IMR-90 (cell line): ENCODE results near the gene MICA. TPM values are rescaled to one million over a fixed set of nuclear protein-coding genes. Genes with fewer than 3 reads are reported as not detected.

Experiments used
- ATAC-seq: fragments of 200-7000 bp; cut with Tn5 transposase; 2 replicates; pipeline ENCODE4 v1.9.1; 2020; ENCODE audit warnings: low read depth, mild to moderate bottlenecking, moderate library complexity
- BruUV-seq: library from RNA; stranded (reverse); fragments of 400-500 nt; replicated peaks from 2 replicates; lab custom pipeline; 2021; lab: Mats Ljungman, UMichigan
- CTCF ChIA-PET: fragments of 300-600 bp; formaldehyde crosslinking; extraction: SDS; loops from one replicate; lab custom pipeline; 2021; ENCODE audit warnings: antibody characterized with exemption; lab: Yijun Ruan, JAX
- POLR2A ChIA-PET: fragments of 300-600 bp; sonication (Branson Sonifier 250); formaldehyde crosslinking; loops from one replicate; lab custom pipeline; 2022; ENCODE audit warnings: antibody characterized with exemption; ENCODE audit not compliant: unreplicated experiment; lab: Charles Lee
- DNase-seq: peaks from one replicate; pipeline ENCODE4 v3.0.0; 2013
- H2AFZ ChIP-seq: replicated peaks from 2 replicates; pipeline ENCODE3; 2013; ENCODE audit warnings: low read length, mild to moderate bottlenecking; ENCODE audit not compliant: poor library complexity
- H2AK5ac ChIP-seq: 2 replicates; pipeline ENCODE4 v1.6.1; 2013; ENCODE audit warnings: low read depth, low read length, inconsistent platforms
- H2AK9ac ChIP-seq: replicated peaks from 2 replicates; pipeline ENCODE3; 2013; ENCODE audit warnings: mild to moderate bottlenecking, low read depth, low read length, moderate library complexity; ENCODE audit not compliant: poor library complexity
- H2BK120ac ChIP-seq: 2 replicates; pipeline ENCODE4 v1.6.1; 2013; ENCODE audit warnings: low read depth, low read length, inconsistent platforms
- H2BK15ac ChIP-seq: 3 replicates; pipeline ENCODE4 v1.6.1; 2013; ENCODE audit warnings: low read depth, low read length, inconsistent platforms
- H2BK20ac ChIP-seq: 2 replicates; pipeline ENCODE4 v1.6.1; 2013; ENCODE audit warnings: low read depth, mild to moderate bottlenecking, inconsistent platforms, low read length, moderate library complexity
- H2BK5ac ChIP-seq: 2 replicates; pipeline ENCODE4 v1.6.1; 2013; ENCODE audit warnings: mild to moderate bottlenecking, low read depth, low read length, inconsistent platforms; ENCODE audit not compliant: poor library complexity, severe bottlenecking
- H3K14ac ChIP-seq: replicated peaks from 2 replicates; pipeline ENCODE4 v1.6.1; 2013; ENCODE audit warnings: low read depth, low read length, inconsistent platforms
- H3K18ac ChIP-seq: 2 replicates; pipeline ENCODE4 v1.6.1; 2013; ENCODE audit warnings: low read depth, low read length, control low read depth
- H3K23ac ChIP-seq: 2 replicates; pipeline ENCODE4 v1.6.1; 2013; ENCODE audit warnings: low read depth, low read length, inconsistent platforms
- H3K27ac ChIP-seq: 2 replicates; pipeline ENCODE4 v1.5.1; 2013; ENCODE audit warnings: mild to moderate bottlenecking, control low read depth, low read length; ENCODE audit not compliant: insufficient read depth
- H3K27me3 ChIP-seq: 2 replicates; pipeline ENCODE4 v1.6.1; 2013; ENCODE audit warnings: low read length; ENCODE audit not compliant: control insufficient read depth, insufficient read depth
- H3K36me3 ChIP-seq: 2 replicates; pipeline ENCODE4 v1.6.1; 2013; ENCODE audit warnings: low read length, mixed read lengths; ENCODE audit not compliant: control insufficient read depth, insufficient read depth
- H3K4ac ChIP-seq: 2 replicates; pipeline ENCODE4 v1.6.1; 2013; ENCODE audit warnings: low read depth, low read length, inconsistent platforms
- H3K4me1 ChIP-seq: 2 replicates; pipeline ENCODE4 v1.6.1; 2013; ENCODE audit warnings: low read length, mixed read lengths; ENCODE audit not compliant: control insufficient read depth, insufficient read depth
- H3K4me2 ChIP-seq: 2 replicates; pipeline ENCODE4 v1.6.1; 2013; ENCODE audit warnings: low read depth, mild to moderate bottlenecking, control low read depth, low read length, moderate library complexity
- H3K4me3 ChIP-seq: 2 replicates; pipeline ENCODE4 v1.5.1; 2013; ENCODE audit warnings: low read depth, mild to moderate bottlenecking, control low read depth, low read length, moderate library complexity; ENCODE audit not compliant: insufficient read depth
- H3K56ac ChIP-seq: 2 replicates; pipeline ENCODE4 v1.6.1; 2013; ENCODE audit warnings: low read length, inconsistent platforms; ENCODE audit not compliant: insufficient read depth; ENCODE audit errors: extremely low read depth
- H3K79me1 ChIP-seq, 2 experiments: 2 replicates each; pipeline ENCODE4 v1.6.1; 2013; ENCODE audit warnings: low read length in 2 of 2, inconsistent platforms in 1 of 2, low read depth in 1 of 2
- H3K9ac ChIP-seq: 2 replicates; pipeline ENCODE4 v1.6.1; 2013; ENCODE audit warnings: low read depth, low read length, control low read depth
- H3K9me1 ChIP-seq: 2 replicates; pipeline ENCODE4 v1.6.1; 2013; ENCODE audit warnings: low read length, inconsistent platforms; ENCODE audit not compliant: insufficient read depth
- H3K9me3 ChIP-seq: 2 replicates; pipeline ENCODE4 v1.6.1; 2013; ENCODE audit warnings: low read length; ENCODE audit not compliant: control insufficient read depth, insufficient read depth
- H4K20me1 ChIP-seq: 2 replicates; pipeline ENCODE4 v1.6.1; 2013; ENCODE audit warnings: low read length, inconsistent platforms; ENCODE audit not compliant: insufficient read depth
- H4K5ac ChIP-seq: 2 replicates; pipeline ENCODE4 v1.6.1; 2013; ENCODE audit warnings: mild to moderate bottlenecking, low read depth, low read length, control low read depth
- H4K8ac ChIP-seq, 2 experiments: 2 replicates each; pipeline ENCODE4 v1.6.1; 2013; ENCODE audit warnings: low read depth in 2 of 2, low read length in 2 of 2, control low read depth in 1 of 2, inconsistent platforms in 1 of 2
- H4K91ac ChIP-seq: 2 replicates; pipeline ENCODE4 v1.6.1; 2013; ENCODE audit warnings: low read depth, low read length, inconsistent platforms; ENCODE audit not compliant: insufficient read depth
- BHLHE40 ChIP-seq: fragments of 150-350 bp; IDR thresholded peaks from 2 replicates; pipeline ENCODE4 v1.6.1; 2016; ENCODE audit warnings: mild to moderate bottlenecking, low read depth, low read length
- CEBPB ChIP-seq: IDR thresholded peaks from 2 replicates; pipeline ENCODE4 v1.6.1; 2012; ENCODE audit warnings: low read depth, low read length, improper control_type of control experiment
- CHD1 ChIP-seq: IDR thresholded peaks from 2 replicates; pipeline ENCODE4 v1.6.1; 2012; ENCODE audit warnings: low read depth, low read length, improper control_type of control experiment
- FOS ChIP-seq: fragments of 150-350 bp; IDR thresholded peaks from 2 replicates; pipeline ENCODE4 v1.6.1; 2016; ENCODE audit warnings: low read depth, low read length
- MAFK ChIP-seq: IDR thresholded peaks from 2 replicates; pipeline ENCODE4 v1.6.1; 2012; ENCODE audit warnings: low read depth, low read length, improper control_type of control experiment
- MAZ ChIP-seq: IDR thresholded peaks from 2 replicates; pipeline ENCODE4 v1.6.1; 2012; ENCODE audit warnings: low read depth, mild to moderate bottlenecking, low read length, improper control_type of control experiment, moderate library complexity, borderline replicate concordance
- MXI1 ChIP-seq: IDR thresholded peaks from 2 replicates; pipeline ENCODE4 v1.6.1; 2012; ENCODE audit warnings: low read depth, mild to moderate bottlenecking, low read length, moderate library complexity, borderline replicate concordance
- NFE2L2 ChIP-seq: fragments of 150-350 bp; IDR thresholded peaks from 2 replicates; pipeline ENCODE4 v1.6.1; 2016; ENCODE audit warnings: low read depth, mild to moderate bottlenecking, low read length
- POLR2A ChIP-seq: IDR thresholded peaks from 2 replicates; pipeline ENCODE4 v1.6.1; 2012; ENCODE audit warnings: mild to moderate bottlenecking, low read depth, low read length
- RAD21 ChIP-seq: IDR thresholded peaks from 2 replicates; pipeline ENCODE4 v1.6.1; 2012; ENCODE audit warnings: low read length, improper control_type of control experiment
- RFX5 ChIP-seq: IDR thresholded peaks from 2 replicates; pipeline ENCODE4 v1.8.0; 2012; ENCODE audit warnings: low read depth, mild to moderate bottlenecking, low read length, moderate library complexity
- SMC3 ChIP-seq: fragments of 150-350 bp; IDR thresholded peaks from 2 replicates; pipeline ENCODE4 v1.6.1; 2016; ENCODE audit warnings: low read depth, mild to moderate bottlenecking, antibody characterized with exemption, low read length, moderate library complexity
- WGBS, 2 experiments: methylation state at CpG; one replicate each; pipeline versions ENCODE4 v1.1.5 to v1.1.7; 2013; ENCODE audit warnings: missing lambda C conversion rate in 2 of 2; ENCODE audit not compliant: insufficient read length in 1 of 2; ENCODE audit errors: extremely low coverage in 2 of 2; 5-methylcytosine and 5-hydroxymethylcytosine counted together
- dilution Hi-C: fragments of 300-500 bp; cut with HindIII; formaldehyde crosslinking; loops from one replicate; pipeline ENCODE4 v1.14.3; 2018; ENCODE audit warnings: low sequenced_read_pairs; ENCODE audit not compliant: unreplicated experiment
- in situ Hi-C: fragments of 300-500 bp; cut with MboI; formaldehyde crosslinking; loops from 3 replicates; pipeline ENCODE4 v1.14.3; 2019; ENCODE audit warnings: low sequenced_read_pairs, inconsistent platforms, mixed read lengths
- intact Hi-C: fragments of 100-400 bp; cut with micrococcal nuclease; formaldehyde crosslinking; loops from 2 replicates; pipeline ENCODE4 v1.10.0; 2022
- polyA plus RNA-seq, 3 experiments: library from polyadenylated mRNA; depleted of rRNA; stranded (reverse); fragments of >200 nt; gene quantifications; 2 replicates each; pipeline ENCODE4 v1.2.3, GENCODE V29; 2012; ENCODE audit warnings: low replicate concordance in 1 of 3
- total RNA-seq: library from RNA; depleted of rRNA; stranded (reverse); fragments of >200 nt; gene quantifications from 2 replicates; pipeline ENCODE4 v1.2.3, GENCODE V29; 2012
- TF ChIP-seq, protein P1 (sequence below): fragments of 150-350 bp; IDR thresholded peaks from 2 replicates; pipeline ENCODE4 v1.6.1; 2017; ENCODE audit warnings: mild to moderate bottlenecking, antibody characterized with exemption, low read length, low read depth
- TF ChIP-seq, protein P2 (sequence below): conservative IDR thresholded peaks from 2 replicates; pipeline ENCODE4 v1.5.1; 2012; ENCODE audit warnings: mild to moderate bottlenecking, low read depth, low read length, improper control_type of control experiment
- TF ChIP-seq, protein P3 (sequence below): fragments of 150-350 bp; IDR thresholded peaks from 2 replicates; pipeline ENCODE4 v1.6.1; 2016; ENCODE audit warnings: low read depth, mild to moderate bottlenecking, low read length, moderate library complexity, borderline replicate concordance

The MICA gene
- total and polyA plus RNA-seq, 2 of the 4 experiments (the other 2 are of a cell fraction), result 55.9 to 67.7 TPM

DNA sequence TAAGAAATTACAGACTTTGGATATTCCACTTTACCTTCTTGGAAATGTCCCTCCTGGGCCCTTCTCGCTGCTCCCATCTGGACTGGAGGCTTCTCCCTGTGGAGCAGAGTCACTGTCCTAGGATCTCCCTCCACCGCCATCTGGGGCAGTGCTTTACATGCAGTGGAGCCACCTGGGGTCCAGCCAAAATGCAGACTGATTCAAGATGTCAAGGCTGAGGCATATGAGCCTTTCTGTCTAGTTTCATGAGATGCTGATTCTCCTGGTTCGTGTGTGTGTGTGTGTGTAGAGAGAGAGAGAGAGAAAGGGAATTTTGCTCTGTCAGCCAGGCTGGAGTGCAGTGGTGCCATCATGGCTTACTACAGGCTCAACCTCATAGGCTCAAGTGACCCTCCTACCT, 14.9 kb downstream of the MICA start:
- no peak overlapping the region for H3K9ac ChIP-seq
- CTCF ChIA-PET, result no interaction called here
- H2BK120ac ChIP-seq, result no peak overlapping the region
- no peak overlapping the region for H3K4ac ChIP-seq
- H3K9me1 ChIP-seq, result peaks cover 3% of the 10 kb centered on the region; the same call in 1 of the 2 replicates
- H2AK9ac ChIP-seq, result no peak overlapping the region
- H3K4me3 ChIP-seq, result no peak overlapping the region
- intact Hi-C loops (no loop called here), in situ Hi-C loops (no loop called here), dilution Hi-C loops (no loop called here)
- no peak overlapping the region for H4K8ac ChIP-seq
- no peak overlapping the region for H2BK15ac ChIP-seq
- no peak overlapping the region for H2AK5ac ChIP-seq
- no peak overlapping the region for H4K5ac ChIP-seq
- H4K20me1 ChIP-seq, result no peaks in the 10 kb centered on the region
- TF ChIP-seq, protein P1, sequence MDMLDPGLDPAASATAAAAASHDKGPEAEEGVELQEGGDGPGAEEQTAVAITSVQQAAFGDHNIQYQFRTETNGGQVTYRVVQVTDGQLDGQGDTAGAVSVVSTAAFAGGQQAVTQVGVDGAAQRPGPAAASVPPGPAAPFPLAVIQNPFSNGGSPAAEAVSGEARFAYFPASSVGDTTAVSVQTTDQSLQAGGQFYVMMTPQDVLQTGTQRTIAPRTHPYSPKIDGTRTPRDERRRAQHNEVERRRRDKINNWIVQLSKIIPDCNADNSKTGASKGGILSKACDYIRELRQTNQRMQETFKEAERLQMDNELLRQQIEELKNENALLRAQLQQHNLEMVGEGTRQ, result no peak
- TF ChIP-seq MAZ, result no peak
- TF ChIP-seq CEBPB, result no peak
- no peak for TF ChIP-seq RAD21
- TF ChIP-seq NFE2L2, result no peak
- no peak for TF ChIP-seq MXI1
- TF ChIP-seq CHD1, result no peak
- TF ChIP-seq, protein P2, sequence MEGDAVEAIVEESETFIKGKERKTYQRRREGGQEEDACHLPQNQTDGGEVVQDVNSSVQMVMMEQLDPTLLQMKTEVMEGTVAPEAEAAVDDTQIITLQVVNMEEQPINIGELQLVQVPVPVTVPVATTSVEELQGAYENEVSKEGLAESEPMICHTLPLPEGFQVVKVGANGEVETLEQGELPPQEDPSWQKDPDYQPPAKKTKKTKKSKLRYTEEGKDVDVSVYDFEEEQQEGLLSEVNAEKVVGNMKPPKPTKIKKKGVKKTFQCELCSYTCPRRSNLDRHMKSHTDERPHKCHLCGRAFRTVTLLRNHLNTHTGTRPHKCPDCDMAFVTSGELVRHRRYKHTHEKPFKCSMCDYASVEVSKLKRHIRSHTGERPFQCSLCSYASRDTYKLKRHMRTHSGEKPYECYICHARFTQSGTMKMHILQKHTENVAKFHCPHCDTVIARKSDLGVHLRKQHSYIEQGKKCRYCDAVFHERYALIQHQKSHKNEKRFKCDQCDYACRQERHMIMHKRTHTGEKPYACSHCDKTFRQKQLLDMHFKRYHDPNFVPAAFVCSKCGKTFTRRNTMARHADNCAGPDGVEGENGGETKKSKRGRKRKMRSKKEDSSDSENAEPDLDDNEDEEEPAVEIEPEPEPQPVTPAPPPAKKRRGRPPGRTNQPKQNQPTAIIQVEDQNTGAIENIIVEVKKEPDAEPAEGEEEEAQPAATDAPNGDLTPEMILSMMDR, result no peak
- no peak for TF ChIP-seq BHLHE40
- no peak for TF ChIP-seq FOS
- no peak for TF ChIP-seq SMC3
- no peak for TF ChIP-seq RFX5
- TF ChIP-seq POLR2A, result no peak
- TF ChIP-seq, protein P3, sequence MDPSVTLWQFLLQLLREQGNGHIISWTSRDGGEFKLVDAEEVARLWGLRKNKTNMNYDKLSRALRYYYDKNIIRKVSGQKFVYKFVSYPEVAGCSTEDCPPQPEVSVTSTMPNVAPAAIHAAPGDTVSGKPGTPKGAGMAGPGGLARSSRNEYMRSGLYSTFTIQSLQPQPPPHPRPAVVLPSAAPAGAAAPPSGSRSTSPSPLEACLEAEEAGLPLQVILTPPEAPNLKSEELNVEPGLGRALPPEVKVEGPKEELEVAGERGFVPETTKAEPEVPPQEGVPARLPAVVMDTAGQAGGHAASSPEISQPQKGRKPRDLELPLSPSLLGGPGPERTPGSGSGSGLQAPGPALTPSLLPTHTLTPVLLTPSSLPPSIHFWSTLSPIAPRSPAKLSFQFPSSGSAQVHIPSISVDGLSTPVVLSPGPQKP, result no peak
- no peak for TF ChIP-seq MAFK
- POLR2A ChIA-PET, result no interaction called here
- H3K79me1 ChIP-seq, result peaks cover 0 to 4% of the 10 kb centered on the region in 2 experiments; a peak in 2 of 4 replicates
- no peak overlapping the region for H4K91ac ChIP-seq
- H3K9me3 ChIP-seq, result no peaks in the 10 kb centered on the region
- no peaks in the 10 kb centered on the region for H3K4me1 ChIP-seq
- no peak overlapping the region for H3K14ac ChIP-seq
- no peak for ATAC-seq
- H3K4me2 ChIP-seq, result no peak overlapping the region
- H3K27ac ChIP-seq, result no peak overlapping the region
- H2BK20ac ChIP-seq, result no peak overlapping the region
- H2BK5ac ChIP-seq, result no peak overlapping the region
- BruUV-seq, result no TSS peak
- peaks cover 8% of the 10 kb centered on the region for H3K27me3 ChIP-seq
- no peak overlapping the region for H3K18ac ChIP-seq
- H3K36me3 ChIP-seq, result peaks cover 16% of the 10 kb centered on the region
- no peak for DNase-seq
- no peak overlapping the region for H2AFZ ChIP-seq
- no CpG with 5 or more reads among the region's 3 CpGs for WGBS, 2 experiments
- no peak overlapping the region; the same call in 1 of the 2 replicates for H3K23ac ChIP-seq
- no peak overlapping the region for H3K56ac ChIP-seq
